Lower lobe of right lung (tissue), 2 donors: ENCODE data around the gene METAP1D. TPM values are rescaled to one million over a fixed set of nuclear protein-coding genes. Genes with fewer than 3 reads are reported as not detected.

Source experiments
- ATAC-seq, 2 donors: fragments of 200-7000 bp; cut with Tn5 transposase; one replicate each; pipeline ENCODE4 v1.9.1; 2020 to 2022; ENCODE audit warnings: mild to moderate bottlenecking in 2 of 2, moderate library complexity in 2 of 2
- DNase-seq: peaks from one replicate; pipeline ENCODE4 v3.0.0-alpha.2; 2020
- H3K27ac ChIP-seq: fragments of 200-600 bp; one replicate; pipeline ENCODE4 v1.8.0; 2022
- H3K27me3 ChIP-seq: fragments of 200-600 bp; one replicate; pipeline ENCODE4 v1.8.0; 2022; ENCODE audit warnings: low read depth
- H3K36me3 ChIP-seq: fragments of 200-600 bp; one replicate; pipeline ENCODE4 v1.8.0; 2022; ENCODE audit warnings: mild to moderate bottlenecking
- H3K4me1 ChIP-seq: fragments of 200-600 bp; one replicate; pipeline ENCODE4 v1.8.0; 2022
- H3K4me3 ChIP-seq: fragments of 200-600 bp; one replicate; pipeline ENCODE4 v1.8.0; 2022; ENCODE audit warnings: mild to moderate bottlenecking
- H3K9me3 ChIP-seq: fragments of 200-600 bp; one replicate; pipeline ENCODE4 v1.8.0; 2022
- intact Hi-C: fragments of 100-400 bp; cut with DNase I; formaldehyde crosslinking; loops from one replicate; pipeline ENCODE4 v1.11.0; 2022
- total RNA-seq: library from RNA; stranded (reverse); fragmentation: NEBNext Ultra II Directional; extraction: Animal tissue kit (Norgen Biotek cat#: 25700); gene quantifications from one replicate; pipeline ENCODE4 v1.2.1, GENCODE V29; 2021
- TF ChIP-seq, protein P1 (sequence below): fragments of 200-600 bp; IDR thresholded peaks from one replicate; pipeline ENCODE4 v1.8.0; 2022; ENCODE audit warnings: antibody characterized with exemption, mild to moderate bottlenecking
- donor health status: DM: no; HTN: yes; CAD: no; lungs with severe emphysema.

The METAP1D gene
- total RNA-seq, 1 donor from 2014 or later: 3.8 TPM

DNA sequence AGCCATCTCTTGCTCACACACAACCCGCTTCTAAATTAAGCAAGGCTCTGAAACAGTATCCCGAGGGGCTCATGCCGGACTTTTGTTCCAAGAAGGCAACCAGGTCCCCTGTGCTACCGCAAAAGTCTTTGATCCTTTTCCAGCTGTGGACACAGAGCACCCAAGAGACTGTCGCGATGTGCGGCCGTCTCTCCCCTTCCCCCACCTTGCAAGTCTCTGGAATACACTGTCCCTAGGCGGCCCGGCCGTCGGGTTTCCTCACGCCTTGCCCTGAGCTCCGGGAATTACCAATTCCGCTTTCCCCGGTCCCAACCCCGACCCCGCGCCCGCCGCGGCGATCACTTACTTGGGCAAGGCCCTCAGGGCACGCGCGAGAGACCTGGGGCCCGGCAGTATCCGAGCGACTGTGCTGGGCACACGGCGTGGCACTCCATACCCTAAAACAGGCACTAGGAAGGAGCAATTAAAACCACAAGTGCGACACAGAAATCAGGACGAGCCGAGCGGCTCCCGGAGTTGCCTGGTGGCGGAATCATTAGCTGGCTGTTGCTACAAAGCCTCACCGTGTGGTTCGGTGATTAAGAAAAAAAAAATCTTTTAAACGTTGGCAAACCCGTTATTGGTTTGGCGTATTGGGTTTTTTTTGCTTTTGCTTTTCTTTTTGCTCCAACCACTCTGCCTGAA lies 83.3 kb downstream of the METAP1D start:
- H3K4me3 ChIP-seq: no peak overlapping the region
- DNase-seq (no peak), ATAC-seq (no peak)
- peaks cover 46% of the 10 kb centered on the region for H3K4me1 ChIP-seq
- H3K36me3 ChIP-seq: no peaks in the 10 kb centered on the region
- no peak overlapping the region for H3K27ac ChIP-seq
- peaks cover 100% of the 10 kb centered on the region for H3K27me3 ChIP-seq
- no peaks in the 10 kb centered on the region for H3K9me3 ChIP-seq
- TF ChIP-seq, protein P1, sequence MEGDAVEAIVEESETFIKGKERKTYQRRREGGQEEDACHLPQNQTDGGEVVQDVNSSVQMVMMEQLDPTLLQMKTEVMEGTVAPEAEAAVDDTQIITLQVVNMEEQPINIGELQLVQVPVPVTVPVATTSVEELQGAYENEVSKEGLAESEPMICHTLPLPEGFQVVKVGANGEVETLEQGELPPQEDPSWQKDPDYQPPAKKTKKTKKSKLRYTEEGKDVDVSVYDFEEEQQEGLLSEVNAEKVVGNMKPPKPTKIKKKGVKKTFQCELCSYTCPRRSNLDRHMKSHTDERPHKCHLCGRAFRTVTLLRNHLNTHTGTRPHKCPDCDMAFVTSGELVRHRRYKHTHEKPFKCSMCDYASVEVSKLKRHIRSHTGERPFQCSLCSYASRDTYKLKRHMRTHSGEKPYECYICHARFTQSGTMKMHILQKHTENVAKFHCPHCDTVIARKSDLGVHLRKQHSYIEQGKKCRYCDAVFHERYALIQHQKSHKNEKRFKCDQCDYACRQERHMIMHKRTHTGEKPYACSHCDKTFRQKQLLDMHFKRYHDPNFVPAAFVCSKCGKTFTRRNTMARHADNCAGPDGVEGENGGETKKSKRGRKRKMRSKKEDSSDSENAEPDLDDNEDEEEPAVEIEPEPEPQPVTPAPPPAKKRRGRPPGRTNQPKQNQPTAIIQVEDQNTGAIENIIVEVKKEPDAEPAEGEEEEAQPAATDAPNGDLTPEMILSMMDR: no peak
- intact Hi-C loops: no loop called here

DNA sequence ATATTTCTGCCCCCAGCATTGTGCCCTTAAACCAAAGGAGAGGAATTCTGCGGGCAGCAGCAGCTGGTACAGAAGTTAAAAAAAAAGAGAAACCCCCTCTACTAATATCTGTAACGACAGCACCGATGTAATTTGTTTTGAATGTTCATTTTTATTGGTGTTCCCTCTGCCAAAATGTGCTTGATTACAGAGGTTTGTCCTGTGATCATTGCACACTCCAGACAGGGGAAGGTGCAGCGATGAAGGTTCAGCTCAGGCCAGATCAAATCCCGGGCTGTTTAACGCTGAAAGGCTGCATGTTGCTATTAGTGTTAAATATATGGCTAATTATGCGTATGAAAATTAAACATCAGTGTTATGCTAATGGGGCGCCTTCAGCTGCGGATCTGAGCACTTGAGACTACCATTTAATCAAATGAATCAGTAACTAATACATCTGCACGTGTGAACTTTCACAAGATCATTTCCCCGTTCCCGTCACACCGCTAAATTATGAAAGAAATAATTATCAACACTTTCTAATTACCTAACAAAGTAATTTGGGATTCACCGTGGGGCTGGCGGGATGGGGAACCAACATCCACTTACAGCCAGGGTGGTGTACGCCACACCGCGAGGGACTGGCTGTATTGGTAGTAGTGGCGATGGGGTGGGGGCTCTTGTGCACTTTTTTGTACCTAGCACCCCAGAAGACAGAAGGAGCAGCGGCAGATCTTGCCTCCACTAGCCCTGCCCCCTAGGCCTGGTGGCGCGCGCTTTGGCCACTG lies 84.1 kb downstream of the METAP1D start:
- ATAC-seq (no peak), DNase-seq (no peak)
- H3K4me3 ChIP-seq: peak overlapping the region; percentile 52
- H3K36me3 ChIP-seq: no peaks in the 10 kb centered on the region
- no peaks in the 10 kb centered on the region for H3K9me3 ChIP-seq
- peaks cover 100% of the 10 kb centered on the region for H3K27me3 ChIP-seq
- TF ChIP-seq, protein P1: no peak
- intact Hi-C loops: no loop called here
- no peak overlapping the region for H3K27ac ChIP-seq
- peaks cover 46% of the 10 kb centered on the region for H3K4me1 ChIP-seq

DNA sequence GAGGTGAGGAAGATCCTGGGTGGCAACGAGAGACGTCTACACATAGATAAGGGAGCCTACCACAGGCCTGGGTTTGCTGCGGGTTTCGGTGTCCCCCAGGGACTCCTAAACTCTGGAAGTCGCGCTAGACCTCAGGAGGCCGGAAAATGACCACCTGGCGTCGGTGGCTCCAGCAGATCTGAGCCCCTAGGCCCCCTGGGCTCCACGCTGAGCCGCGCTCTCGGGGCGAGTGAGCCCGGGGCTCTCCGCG lies 84.6 kb downstream of the METAP1D start:
- Histone ChIP-seq H3K4me3 (peak overlapping the region; percentile 52), H3K9me3 (no peaks in the 10 kb centered on the region), H3K4me1 (peaks cover 46% of the 10 kb centered on the region), H3K27me3 (peaks cover 100% of the 10 kb centered on the region), H3K36me3 (no peaks in the 10 kb centered on the region), H3K27ac (no peak overlapping the region)
- DNase-seq (no peak), ATAC-seq (no peak)
- intact Hi-C loops: no loop called here
- TF ChIP-seq, protein P1: no peak

DNA sequence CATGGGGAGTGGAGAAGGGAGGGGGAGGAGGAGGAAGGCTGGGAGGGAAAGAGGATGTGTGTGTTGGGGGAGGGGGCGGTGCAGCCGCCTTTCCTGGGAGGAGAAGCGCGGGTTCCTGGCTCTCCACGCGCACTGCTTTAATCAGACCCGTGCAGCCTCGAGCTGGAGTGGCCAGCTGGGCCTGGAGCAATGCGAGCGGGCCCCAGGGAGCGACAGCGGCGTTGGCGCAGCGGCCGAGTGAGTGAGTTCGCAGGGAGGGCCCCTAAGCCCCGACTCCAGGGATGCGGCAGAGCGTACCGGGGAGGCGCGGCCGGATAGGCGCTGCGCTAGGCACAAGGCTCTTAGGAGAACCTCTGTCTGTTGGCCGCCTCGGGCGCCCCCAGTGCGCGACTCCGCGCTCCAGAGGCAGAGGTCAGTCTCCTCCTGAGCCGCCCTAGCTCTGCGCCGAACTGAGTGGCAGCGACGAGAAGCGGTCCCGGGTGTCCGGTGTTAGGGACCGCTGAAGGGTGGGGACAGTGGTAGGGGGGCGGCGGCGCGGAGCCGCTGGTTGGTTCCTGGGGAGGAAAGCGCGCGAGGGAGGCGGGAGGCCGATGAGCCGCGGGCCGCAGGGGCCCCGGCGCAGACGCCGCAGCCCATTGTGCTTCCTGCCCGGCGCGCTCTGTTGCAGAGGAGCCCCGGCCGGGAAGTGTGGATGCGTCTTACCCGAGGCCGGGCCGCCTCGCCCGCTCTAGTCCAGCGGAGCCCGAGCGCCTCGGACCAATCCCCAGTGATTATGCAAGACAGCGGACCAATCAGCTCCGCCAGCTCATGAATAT lies 85.1 kb downstream of the METAP1D start:
- Histone ChIP-seq H3K4me3 (peak overlapping the region; percentile 52), H3K27ac (no peak overlapping the region), H3K9me3 (no peaks in the 10 kb centered on the region), H3K4me1 (peaks cover 46% of the 10 kb centered on the region), H3K36me3 (no peaks in the 10 kb centered on the region), H3K27me3 (peaks cover 100% of the 10 kb centered on the region)
- ATAC-seq: peak; percentile 77 to 78
- TF ChIP-seq, protein P1: no peak
- intact Hi-C loops: no loop called here
- peak; percentile 70 for DNase-seq

DNA sequence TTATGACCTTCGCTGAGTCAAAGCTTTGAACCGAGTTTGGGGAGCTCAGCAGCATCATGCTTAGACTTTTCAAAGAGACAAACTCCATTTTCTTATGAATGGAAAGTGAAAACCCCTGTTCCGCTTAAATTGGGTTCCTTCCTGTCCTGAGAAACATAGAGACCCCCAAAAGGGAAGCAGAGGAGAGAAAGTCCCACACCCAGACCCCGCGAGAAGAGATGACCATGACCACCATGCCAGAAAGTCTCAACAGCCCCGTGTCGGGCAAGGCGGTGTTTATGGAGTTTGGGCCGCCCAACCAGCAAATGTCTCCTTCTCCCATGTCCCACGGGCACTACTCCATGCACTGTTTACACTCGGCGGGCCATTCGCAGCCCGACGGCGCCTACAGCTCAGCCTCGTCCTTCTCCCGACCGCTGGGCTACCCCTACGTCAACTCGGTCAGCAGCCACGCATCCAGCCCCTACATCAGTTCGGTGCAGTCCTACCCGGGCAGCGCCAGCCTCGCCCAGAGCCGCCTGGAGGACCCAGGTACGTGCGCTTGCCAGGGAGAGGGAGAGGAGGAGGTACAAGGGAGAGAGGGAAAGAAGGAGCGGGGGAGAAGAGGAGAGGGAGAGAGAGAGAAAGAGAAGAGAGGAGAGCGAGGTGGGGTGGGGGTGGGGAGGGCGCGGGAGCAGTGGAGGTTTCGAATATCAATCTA lies 85.9 kb downstream of the METAP1D start, which contains the start of gene DLX1:
TSS of gene DLX1 (plus strand) at position 48 of the 700 bp plus-strand sequence. CDS start at position 219, 171 bp downstream.
- peak in 1 of 2 donors; percentile 28 for ATAC-seq
- H3K27ac ChIP-seq: no peak within 1 kb of the TSS

More for the DNA sequence above, 85.9 kb downstream of the METAP1D start, which contains the start of gene DLX1:
- no peaks in the 10 kb centered on the region for H3K36me3 ChIP-seq
- H3K9me3 ChIP-seq: no peaks in the 10 kb centered on the region
- peaks cover 46% of the 10 kb centered on the region for H3K4me1 ChIP-seq
- no peak for DNase-seq
- H3K4me3 ChIP-seq: peak within 1 kb of the TSS; percentile 52
- TF ChIP-seq, protein P1: no peak
- H3K27me3 ChIP-seq: peaks cover 100% of the 10 kb centered on the region
- intact Hi-C loops: no loop called here
